ENCODE measurements around the gene FLT3.

Gene FLT3

DNA sequence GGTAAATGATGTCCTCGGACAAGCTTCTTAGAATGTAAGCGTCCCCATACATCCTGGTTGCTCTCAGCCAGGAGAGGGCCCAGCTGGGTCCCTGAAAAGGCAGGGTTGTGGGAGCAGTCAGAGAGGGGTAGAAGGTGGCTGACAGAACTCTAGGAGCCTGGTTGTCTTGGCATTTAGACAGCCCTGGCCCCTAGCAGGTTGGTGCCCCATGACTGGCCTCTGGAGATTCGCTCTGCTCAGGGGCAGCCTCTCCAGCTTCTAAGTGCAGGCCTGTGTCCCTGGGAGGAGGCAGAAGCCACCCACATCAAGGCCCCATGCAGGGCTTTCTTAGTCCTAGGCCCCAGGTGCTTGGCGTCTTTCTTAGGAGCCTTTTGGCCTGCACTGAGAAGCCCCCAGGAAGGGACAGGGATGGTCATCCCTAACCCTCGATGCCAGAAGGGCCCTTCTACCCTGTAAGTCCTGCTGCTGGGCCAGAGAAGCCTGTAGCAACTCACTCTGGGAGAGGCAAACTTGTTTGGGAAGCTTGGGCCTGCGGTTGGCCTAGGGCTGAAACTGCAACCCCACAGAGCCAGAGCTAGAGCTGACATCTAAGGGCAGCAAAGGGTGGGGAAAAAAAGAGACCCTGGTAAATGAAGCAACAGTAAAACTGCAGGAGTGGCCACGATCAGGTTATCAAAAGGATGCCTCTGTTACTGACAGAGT lies 128.4 kb downstream of the FLT3 start:
- TF ChIP-seq, protein P1, sequence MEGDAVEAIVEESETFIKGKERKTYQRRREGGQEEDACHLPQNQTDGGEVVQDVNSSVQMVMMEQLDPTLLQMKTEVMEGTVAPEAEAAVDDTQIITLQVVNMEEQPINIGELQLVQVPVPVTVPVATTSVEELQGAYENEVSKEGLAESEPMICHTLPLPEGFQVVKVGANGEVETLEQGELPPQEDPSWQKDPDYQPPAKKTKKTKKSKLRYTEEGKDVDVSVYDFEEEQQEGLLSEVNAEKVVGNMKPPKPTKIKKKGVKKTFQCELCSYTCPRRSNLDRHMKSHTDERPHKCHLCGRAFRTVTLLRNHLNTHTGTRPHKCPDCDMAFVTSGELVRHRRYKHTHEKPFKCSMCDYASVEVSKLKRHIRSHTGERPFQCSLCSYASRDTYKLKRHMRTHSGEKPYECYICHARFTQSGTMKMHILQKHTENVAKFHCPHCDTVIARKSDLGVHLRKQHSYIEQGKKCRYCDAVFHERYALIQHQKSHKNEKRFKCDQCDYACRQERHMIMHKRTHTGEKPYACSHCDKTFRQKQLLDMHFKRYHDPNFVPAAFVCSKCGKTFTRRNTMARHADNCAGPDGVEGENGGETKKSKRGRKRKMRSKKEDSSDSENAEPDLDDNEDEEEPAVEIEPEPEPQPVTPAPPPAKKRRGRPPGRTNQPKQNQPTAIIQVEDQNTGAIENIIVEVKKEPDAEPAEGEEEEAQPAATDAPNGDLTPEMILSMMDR (IDR thresholded peaks at IDR 0.05; ENCODE audit: low read depth, low read length), result no peak
- DNase-seq, result no peak
- no peaks in the 10 kb centered on the region for H3K36me3 ChIP-seq
- H3K9me3 ChIP-seq, result no peaks in the 10 kb centered on the region
- H3K4me1 ChIP-seq, result no peaks in the 10 kb centered on the region
- no peak overlapping the region for H3K4me3 ChIP-seq (ENCODE audit: low read depth, low read length)
- H3K27me3 ChIP-seq, result peaks cover 100% of the 10 kb centered on the region

DNA sequence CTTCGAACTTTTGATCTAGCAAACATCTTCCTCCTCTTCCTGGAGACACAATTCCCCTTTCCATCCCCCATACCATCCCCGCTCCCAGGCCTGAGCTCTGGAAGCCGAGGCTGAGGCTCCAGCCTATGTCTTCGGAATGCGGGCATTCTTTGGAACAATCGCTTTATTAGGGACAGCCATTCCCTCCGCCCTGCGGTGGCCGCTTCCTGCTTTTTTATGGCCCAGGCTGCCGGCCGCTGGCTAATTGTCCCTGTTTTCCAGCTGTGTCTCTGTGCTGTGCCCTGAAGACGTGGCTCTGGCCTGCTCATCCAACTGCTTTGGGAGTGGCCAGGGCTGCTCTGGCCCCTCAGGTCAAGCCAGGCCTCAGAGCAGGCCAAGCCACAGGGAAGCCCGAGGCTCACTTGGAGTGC lies 129.1 kb downstream of the FLT3 start:
- no peaks in the 10 kb centered on the region for H3K4me1 ChIP-seq
- no peaks in the 10 kb centered on the region for H3K36me3 ChIP-seq
- no peak overlapping the region for H3K4me3 ChIP-seq (ENCODE audit: low read depth, low read length)
- DNase-seq, result no peak
- no peaks in the 10 kb centered on the region for H3K9me3 ChIP-seq
- peaks cover 100% of the 10 kb centered on the region for H3K27me3 ChIP-seq
- TF ChIP-seq, protein P1 (IDR thresholded peaks at IDR 0.05; ENCODE audit: low read depth, low read length), result no peak

DNA sequence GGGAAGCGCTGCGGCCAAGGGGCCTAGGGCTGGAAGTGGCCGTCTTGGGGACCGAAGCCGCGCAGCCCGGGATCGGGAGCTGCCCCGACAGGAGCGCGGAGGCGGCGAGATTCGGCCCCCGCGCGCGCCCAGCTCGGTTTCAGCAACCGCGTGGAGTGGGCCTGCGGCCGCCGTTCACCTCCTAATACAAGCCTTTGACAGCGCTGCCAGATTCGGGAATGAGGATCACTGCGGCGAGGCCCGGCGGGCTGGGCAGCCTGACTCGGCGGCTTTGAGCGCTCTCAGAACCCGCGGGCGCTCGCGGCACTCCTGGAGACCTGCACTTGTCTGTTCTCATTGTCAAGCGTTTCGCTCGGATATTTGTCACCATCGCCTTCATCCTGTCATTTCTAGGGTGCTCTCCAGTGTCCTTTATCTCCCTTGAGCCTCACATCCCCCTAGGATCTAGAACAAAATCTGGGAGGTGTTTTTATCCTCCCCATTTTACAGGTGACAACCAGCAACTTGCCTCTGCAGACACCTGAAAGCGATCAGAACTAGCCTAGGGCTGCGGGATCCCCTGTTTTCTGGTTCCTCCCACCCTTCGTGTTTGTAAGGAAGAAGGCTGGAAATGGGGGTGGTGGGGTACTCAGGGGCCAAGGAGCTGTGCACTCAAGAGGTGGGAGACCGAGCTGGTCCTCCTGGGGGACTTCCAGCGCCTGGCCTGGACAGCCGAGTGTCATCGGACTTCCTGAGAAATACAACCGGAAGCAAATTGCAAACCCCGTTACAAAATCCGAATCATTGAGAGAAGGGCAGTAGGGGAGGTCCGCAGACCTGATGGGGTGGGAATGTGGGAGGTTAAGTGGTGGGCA lies 129.8 kb downstream of the FLT3 start:
- H3K36me3 ChIP-seq, result no peaks in the 10 kb centered on the region
- TF ChIP-seq, protein P1 (IDR thresholded peaks at IDR 0.05; ENCODE audit: low read depth, low read length), result no peak
- no peaks in the 10 kb centered on the region for H3K9me3 ChIP-seq
- peaks cover 100% of the 10 kb centered on the region for H3K27me3 ChIP-seq
- H3K4me3 ChIP-seq (ENCODE audit: low read depth, low read length), result no peak overlapping the region
- no peak for DNase-seq
- H3K4me1 ChIP-seq, result no peaks in the 10 kb centered on the region

DNA sequence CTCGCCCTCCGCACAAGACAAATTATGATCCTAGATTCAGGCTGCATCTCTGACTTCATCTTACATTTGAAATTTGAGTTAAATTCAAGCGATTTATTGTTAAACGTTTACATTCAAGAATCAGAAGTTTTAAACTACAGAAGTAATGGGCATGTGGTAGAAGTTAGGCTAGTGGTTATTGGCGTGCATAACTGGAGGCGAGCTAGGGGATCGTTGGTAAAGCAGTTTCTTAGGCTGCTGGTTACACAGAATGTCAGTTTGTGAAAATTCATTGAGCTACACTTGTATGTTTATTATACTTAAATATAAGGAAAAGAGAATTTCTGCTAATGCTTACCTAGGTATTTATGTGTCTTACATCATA lies 130.5 kb downstream of the FLT3 start:
- Histone ChIP-seq H3K36me3 (no peaks in the 10 kb centered on the region), H3K4me1 (no peaks in the 10 kb centered on the region), H3K4me3 (ENCODE audit: low read depth, low read length) (no peak overlapping the region), H3K27me3 (peaks cover 100% of the 10 kb centered on the region), H3K9me3 (no peaks in the 10 kb centered on the region)
- TF ChIP-seq, protein P1 (IDR thresholded peaks at IDR 0.05; ENCODE audit: low read depth, low read length), result no peak
- no peak for DNase-seq

- Histone ChIP-seq H3K4me1 (no peaks in the 10 kb centered on the region), H3K36me3 (no peaks in the 10 kb centered on the region), H3K27me3 (peaks cover 100% of the 10 kb centered on the region), H3K4me3 (ENCODE audit: low read depth, low read length) (no peak within 1 kb of the TSS), H3K9me3 (no peaks in the 10 kb centered on the region)
- no peak for DNase-seq
- TF ChIP-seq, protein P1 (IDR thresholded peaks at IDR 0.05; ENCODE audit: low read depth, low read length), result no peak
Measured at GRCh38 chr13:27969082-27969865, 131.1 kb downstream of the FLT3 start, which contains the start of gene CDX2. Gene CDX2 (minus strand): TSS chr13:27969315. CDS start chr13:27969006, 309 bp downstream.
